GM23248 (cell line): ENCODE measurements around the gene RHBDL3. TPM values are rescaled to one million over a fixed set of nuclear protein-coding genes. Genes with fewer than 3 reads are reported as not detected.

Experiments used
- DNase-seq: peaks from one replicate; pipeline ENCODE4 v3.0.0-alpha.2; 2015
- H2AFZ ChIP-seq: fragments of 200-600 bp; sonication (generic); 2 replicates; pipeline ENCODE4 v1.6.1; 2016; ENCODE audit warnings: antibody characterized with exemption
- H3F3A ChIP-seq: fragments of 200-600 bp; sonication (generic); 2 replicates; pipeline ENCODE4 v1.6.1; 2016; ENCODE audit warnings: mild to moderate bottlenecking, antibody characterized with exemption, mixed run types; ENCODE audit not compliant: insufficient read depth
- H3K27ac ChIP-seq: fragments of 200-600 bp; sonication (generic); 2 replicates; pipeline ENCODE4 v1.5.1; 2016; ENCODE audit warnings: mild to moderate bottlenecking
- H3K27me3 ChIP-seq: fragments of 200-600 bp; sonication (generic); replicated peaks from 2 replicates; pipeline ENCODE4 v1.6.1; 2016; ENCODE audit warnings: mild to moderate bottlenecking; ENCODE audit not compliant: insufficient read depth
- H3K36me3 ChIP-seq: fragments of 200-600 bp; sonication (generic); 2 replicates; pipeline ENCODE4 v1.6.1; 2016; ENCODE audit warnings: low read depth, mild to moderate bottlenecking
- H3K4me1 ChIP-seq: fragments of 200-600 bp; sonication (generic); 2 replicates; pipeline ENCODE4 v1.6.1; 2016; ENCODE audit warnings: mild to moderate bottlenecking; ENCODE audit not compliant: insufficient read depth
- H3K4me2 ChIP-seq: fragments of 200-600 bp; sonication (generic); one replicate; pipeline ENCODE4 v1.6.1; 2016; ENCODE audit warnings: mild to moderate bottlenecking; ENCODE audit not compliant: unreplicated experiment
- H3K4me3 ChIP-seq: fragments of 200-600 bp; sonication (generic); 2 replicates; pipeline ENCODE4 v1.5.1; 2016; ENCODE audit warnings: mild to moderate bottlenecking
- H3K79me2 ChIP-seq: fragments of 200-600 bp; sonication (generic); 2 replicates; pipeline ENCODE4 v1.6.1; 2016; ENCODE audit warnings: mild to moderate bottlenecking; ENCODE audit not compliant: insufficient read depth
- H3K9ac ChIP-seq: fragments of 200-600 bp; sonication (generic); 2 replicates; pipeline ENCODE4 v1.6.1; 2016; ENCODE audit warnings: mild to moderate bottlenecking
- H3K9me2 ChIP-seq: fragments of 200-600 bp; sonication (generic); 2 replicates; pipeline ENCODE4 v1.6.1; 2016; ENCODE audit warnings: mixed run types, mild to moderate bottlenecking, moderate library complexity; ENCODE audit not compliant: insufficient read depth
- H3K9me3 ChIP-seq: fragments of 200-600 bp; sonication (generic); one replicate; pipeline ENCODE4 v1.6.1; 2017; ENCODE audit warnings: low read depth
- H4K20me1 ChIP-seq: fragments of 200-600 bp; sonication (generic); 2 replicates; pipeline ENCODE4 v1.6.0; 2016; ENCODE audit not compliant: insufficient read depth
- EZH2 ChIP-seq: fragments of 200-600 bp; sonication (generic); IDR thresholded peaks from 2 replicates; pipeline ENCODE4 v1.6.1; 2018; ENCODE audit warnings: antibody characterized with exemption, mild to moderate bottlenecking; ENCODE audit not compliant: insufficient read depth, poor library complexity, severe bottlenecking
- EZH2phosphoT487 ChIP-seq: fragments of 200-600 bp; sonication (generic); IDR thresholded peaks from 2 replicates; pipeline ENCODE4 v1.6.1; 2018; ENCODE audit warnings: antibody characterized with exemption, moderate library complexity, mild to moderate bottlenecking, low read depth; ENCODE audit not compliant: insufficient read depth
- WGBS, 2 experiments: methylation state at CpG; one replicate each; pipeline ENCODE4 v1.1.6; 2015 to 2017; ENCODE audit warnings: low lambda C conversion rate in 2 of 2, low coverage in 1 of 2; ENCODE audit errors: missing lambda C conversion rate in 2 of 2; 5-methylcytosine and 5-hydroxymethylcytosine counted together
- in situ Hi-C: fragments of 300-500 bp; cut with MboI; formaldehyde crosslinking; loops from 2 replicates; pipeline ENCODE4 v1.15.0; 2020
- polyA plus RNA-seq: library from polyadenylated mRNA; unstranded; fragments of >200 nt; fragmentation: Nextera tagmentation; extraction: Ambion mirVana; gene quantifications from 2 replicates; pipeline ENCODE4 v1.2.1, GENCODE V29; 2016
- total RNA-seq: library from RNA; depleted of rRNA; stranded (reverse); fragments of >200 nt; shearing (Covaris generic); gene quantifications from 2 replicates; pipeline ENCODE4 v1.2.3, GENCODE V29; 2014

The RHBDL3 gene
- total and polyA plus RNA-seq, 2 experiments from 2014 or later = 0.09 to 0.11 TPM

- TF ChIP-seq EZH2 (no peak), EZH2phosphoT487 (no peak)
- no peaks in the 10 kb centered on the region for H3K27me3 ChIP-seq
- no peaks in the 10 kb centered on the region for H3K36me3 ChIP-seq
- H3K4me1 ChIP-seq = no peaks in the 10 kb centered on the region
- no peak overlapping the region for H3K4me2 ChIP-seq
- H3K9me2 ChIP-seq = no peaks in the 10 kb centered on the region
- 78 to 84% methylated on average over 9 to 10 of the region's 10 CpGs for WGBS, 2 experiments
- no peak overlapping the region for H3K4me3 ChIP-seq
- in situ Hi-C loops = no loop called here
- H3K27ac ChIP-seq = no peak overlapping the region
- no peaks in the 10 kb centered on the region for H4K20me1 ChIP-seq
- H2AFZ ChIP-seq = no peak overlapping the region
- H3K9me3 ChIP-seq = no peaks in the 10 kb centered on the region
- no peaks in the 10 kb centered on the region for H3K79me2 ChIP-seq
- no peaks in the 10 kb centered on the region; the same call in 1 of the 2 replicates for H3F3A ChIP-seq
- H3K9ac ChIP-seq = no peak overlapping the region
- no peak for DNase-seq
Observed at GRCh38 chr17:32287804-32288511, 22.3 kb downstream of the RHBDL3 start.

GRCh38 chr17:32288615-32289014 lies 23.0 kb downstream of the RHBDL3 start:
- Histone ChIP-seq H3K4me2 (no peak overlapping the region), H3K79me2 (no peaks in the 10 kb centered on the region), H3K9me3 (no peaks in the 10 kb centered on the region), H4K20me1 (no peaks in the 10 kb centered on the region), H3K27me3 (no peaks in the 10 kb centered on the region), H3K36me3 (no peaks in the 10 kb centered on the region), H3K4me3 (no peak overlapping the region), H3K9me2 (no peaks in the 10 kb centered on the region), H2AFZ (no peak overlapping the region), H3K4me1 (no peaks in the 10 kb centered on the region), H3F3A (no peaks in the 10 kb centered on the region; the same call in 1 of the 2 replicates), H3K9ac (no peak overlapping the region), H3K27ac (no peak overlapping the region)
- DNase-seq = no peak
- 92 to 96% methylated on average over 11 of the region's 11 CpGs for WGBS, 2 experiments
- in situ Hi-C loops = no loop called here
- TF ChIP-seq EZH2 (no peak), EZH2phosphoT487 (no peak)

- in situ Hi-C loops = no loop called here
- no peak for TF ChIP-seq EZH2
- no peak for TF ChIP-seq EZH2phosphoT487
- H3K79me2 ChIP-seq = no peaks in the 10 kb centered on the region
Observed at GRCh38 chr17:32289471-32290070, 23.9 kb downstream of the RHBDL3 start.

GRCh38 chr17:32292094-32292493 lies 26.5 kb downstream of the RHBDL3 start:
- no peaks in the 10 kb centered on the region for H4K20me1 ChIP-seq
- H3K27me3 ChIP-seq = no peaks in the 10 kb centered on the region
- no peak overlapping the region for H3K4me2 ChIP-seq
- WGBS, 2 experiments = 50% methylated on average over 4 of the region's 4 CpGs
- no peak overlapping the region for H3K4me3 ChIP-seq
- no peak overlapping the region for H2AFZ ChIP-seq
- no peaks in the 10 kb centered on the region for H3K36me3 ChIP-seq
- no peaks in the 10 kb centered on the region for H3K9me2 ChIP-seq
- H3K9me3 ChIP-seq = no peaks in the 10 kb centered on the region
- no peaks in the 10 kb centered on the region for H3F3A ChIP-seq
- no peaks in the 10 kb centered on the region for H3K4me1 ChIP-seq
- DNase-seq = no peak
- H3K9ac ChIP-seq = no peak overlapping the region
- TF ChIP-seq EZH2 (no peak), EZH2phosphoT487 (no peak)
- in situ Hi-C loops = no loop called here
- H3K79me2 ChIP-seq = no peaks in the 10 kb centered on the region
- H3K27ac ChIP-seq = no peak overlapping the region

More at GRCh38 chr17:32289471-32290070, 23.9 kb downstream of the RHBDL3 start:
- Histone ChIP-seq H3K9ac (no peak overlapping the region), H3K9me2 (no peaks in the 10 kb centered on the region), H3K27ac (no peak overlapping the region), H4K20me1 (no peaks in the 10 kb centered on the region), H2AFZ (no peak overlapping the region), H3K27me3 (no peaks in the 10 kb centered on the region), H3K4me1 (no peaks in the 10 kb centered on the region), H3K4me2 (no peak overlapping the region), H3F3A (no peaks in the 10 kb centered on the region), H3K4me3 (no peak overlapping the region), H3K9me3 (no peaks in the 10 kb centered on the region), H3K36me3 (no peaks in the 10 kb centered on the region)
- WGBS, 2 experiments = 78 to 81% methylated on average over 9 of the region's 9 CpGs
- DNase-seq = no peak
